Measurements from ENCODE around the gene C1QTNF1.

Gene C1QTNF1

DNA sequence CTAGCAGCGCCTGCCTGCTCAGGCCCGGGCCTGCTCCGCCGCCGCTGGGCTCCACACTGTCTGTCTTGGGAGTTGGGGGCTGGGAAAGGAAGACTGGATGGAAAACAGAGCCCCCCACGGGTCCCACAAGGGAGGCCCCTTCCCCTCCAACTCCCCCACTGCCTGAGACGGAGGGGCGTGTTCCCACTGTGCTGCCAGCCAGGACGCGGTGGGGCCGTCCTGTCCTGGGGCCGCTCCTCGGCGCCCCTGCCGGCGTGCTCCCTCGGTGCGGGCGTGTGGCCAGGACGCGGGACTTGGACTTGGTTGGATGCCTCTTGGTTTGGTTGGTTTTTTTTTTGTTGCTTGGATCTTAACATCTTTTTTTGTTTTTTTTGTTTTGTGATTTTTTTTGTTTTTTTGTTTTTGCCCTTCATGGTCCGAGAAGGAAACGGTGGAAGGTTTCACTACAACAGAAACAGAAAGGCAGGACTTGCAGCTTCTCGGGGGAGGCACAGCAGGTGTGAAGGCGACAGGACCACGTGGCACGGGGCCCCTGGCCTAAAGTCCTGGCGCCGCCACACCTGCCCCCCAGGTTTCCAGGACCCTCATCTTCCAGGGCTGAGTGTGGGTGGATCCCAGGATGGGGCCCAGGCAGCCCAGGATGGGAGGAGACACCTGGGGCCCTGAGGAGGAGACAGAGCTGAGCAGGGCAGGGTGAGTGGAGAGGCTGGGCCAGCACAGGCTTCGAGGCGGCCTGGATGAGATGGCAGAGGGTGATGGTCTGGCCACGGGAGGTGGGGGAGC, 66.7 kb downstream of the C1QTNF1 start:
- DNase-seq (ENCODE audit: low read depth in 1 of 2, low spot score in 1 of 2) = no peak

DNA sequence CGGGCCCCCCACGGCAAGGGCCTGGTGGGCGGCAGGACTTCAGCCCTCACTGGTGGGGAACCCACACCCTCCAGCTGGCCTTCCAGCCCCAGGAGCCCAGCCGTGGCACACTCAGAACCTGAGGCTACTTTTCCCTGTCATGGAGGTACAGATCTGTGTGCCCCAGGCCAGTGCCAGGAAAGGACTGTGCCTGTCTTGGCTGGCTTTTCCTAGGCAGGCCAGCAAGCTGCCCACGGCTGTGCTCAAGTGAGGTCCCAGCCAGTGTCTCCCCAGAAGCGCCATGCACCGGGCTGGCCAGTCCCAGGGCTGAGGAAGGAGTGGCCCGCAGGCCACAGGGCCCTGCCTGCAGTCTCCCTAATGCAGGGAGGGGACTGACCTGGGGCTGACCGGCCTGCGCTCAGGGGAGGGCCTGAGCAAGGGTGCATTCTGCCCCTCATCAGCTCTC, 67.3 kb downstream of the C1QTNF1 start:
- no peak for DNase-seq (ENCODE audit: low read depth in 1 of 2, low spot score in 1 of 2)

DNA sequence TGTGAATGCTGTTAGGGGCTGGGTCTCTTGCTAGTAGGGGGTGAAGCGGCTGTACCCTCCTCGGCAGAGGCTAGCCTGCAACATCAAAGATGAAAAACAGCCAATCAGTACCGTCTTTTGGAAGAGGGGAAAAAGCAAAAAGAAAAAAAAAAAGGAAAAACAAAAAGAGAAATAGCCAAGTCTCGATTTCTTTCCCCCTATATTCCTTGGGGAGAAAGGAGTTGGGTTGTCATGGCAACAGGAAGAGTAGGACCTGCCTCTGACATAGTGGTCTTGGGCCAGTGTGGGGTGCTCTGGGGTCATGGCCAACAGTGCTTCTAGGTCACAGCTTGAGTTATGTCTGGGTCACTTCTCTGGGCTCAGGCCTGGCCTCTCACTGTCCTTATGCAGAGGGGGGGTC, 68.6 kb downstream of the C1QTNF1 start:
- no peak for DNase-seq (ENCODE audit: low read depth in 1 of 2, low spot score in 1 of 2)

DNA sequence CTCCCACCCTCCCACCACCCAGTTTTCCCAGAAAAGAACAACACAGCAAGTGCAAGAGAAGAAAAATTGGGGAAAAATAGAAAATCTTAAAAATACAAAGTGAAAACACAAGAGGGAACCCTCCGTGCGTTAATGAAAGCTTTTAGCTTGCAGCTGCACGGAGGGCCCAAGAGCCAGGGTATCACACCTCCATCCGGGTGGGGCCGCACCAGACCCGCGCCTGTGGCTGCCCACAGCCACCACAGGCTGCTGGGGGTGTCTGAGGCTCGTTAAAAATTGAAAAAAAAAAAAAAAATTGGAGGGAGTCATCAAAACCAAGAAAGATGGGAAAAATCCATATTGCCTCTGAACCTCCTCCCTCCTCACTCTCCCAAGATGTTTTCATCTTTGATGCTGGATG, 69.3 kb downstream of the C1QTNF1 start:
- DNase-seq (ENCODE audit: low read depth in 1 of 2, low spot score in 1 of 2) = no peak

DNA sequence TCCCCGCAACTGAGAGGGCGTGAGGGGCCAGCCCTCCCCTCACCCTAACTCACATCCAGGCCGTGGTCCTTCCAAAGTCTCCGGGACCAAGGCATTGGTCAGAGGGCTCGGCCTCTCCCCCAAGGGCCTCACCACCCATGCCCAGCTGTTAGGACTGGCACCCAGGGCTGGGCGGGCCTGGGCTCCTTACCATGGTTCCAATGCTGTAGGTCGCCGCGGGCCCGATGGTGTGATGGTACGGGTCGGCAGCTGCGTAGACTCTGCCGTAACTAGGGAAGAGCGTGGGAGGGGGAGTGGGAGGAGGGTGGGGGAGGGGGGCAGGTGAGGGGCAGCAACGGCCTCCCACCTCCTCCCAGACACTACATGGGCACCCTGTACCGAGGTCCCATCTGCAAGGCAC, 70.3 kb downstream of the C1QTNF1 start:
- no peak for DNase-seq (ENCODE audit: low read depth in 1 of 2, low spot score in 1 of 2)

DNA sequence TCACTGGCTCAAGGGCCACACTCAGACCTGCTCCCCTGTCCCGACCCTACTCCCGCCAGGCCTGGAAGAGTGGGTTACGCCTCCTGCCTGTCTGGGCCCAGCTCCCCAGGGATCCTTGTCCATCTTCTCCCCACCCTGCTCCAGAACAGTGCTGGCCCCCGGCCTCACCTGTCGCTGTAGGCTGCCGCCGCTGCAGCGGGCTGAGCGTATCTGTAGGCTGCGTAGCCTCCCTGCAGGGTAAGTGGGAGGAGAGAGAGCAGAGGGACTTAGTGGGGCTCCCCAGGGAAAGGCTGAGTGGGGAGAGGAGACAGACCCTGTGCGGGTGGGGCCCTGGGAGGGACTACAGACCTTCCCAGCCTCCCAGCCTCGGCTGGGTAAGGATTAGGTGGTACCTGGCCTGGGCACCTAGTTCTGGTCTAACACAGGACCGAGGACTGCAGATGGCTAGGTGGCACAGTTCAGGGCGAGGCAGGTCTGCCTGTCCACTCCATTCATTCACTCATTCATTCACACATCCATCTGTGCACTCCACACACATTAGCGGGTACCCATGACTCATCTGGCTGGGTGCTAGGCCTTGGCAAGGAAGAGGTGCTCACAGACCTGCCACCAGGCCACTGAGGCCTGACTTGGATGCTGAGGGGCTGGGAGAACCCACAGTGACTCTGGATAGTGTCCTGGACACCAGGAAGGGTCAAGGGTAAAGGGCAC, 71.5 kb downstream of the C1QTNF1 start:
- no peak for DNase-seq (ENCODE audit: low read depth in 1 of 2, low spot score in 1 of 2)

DNA sequence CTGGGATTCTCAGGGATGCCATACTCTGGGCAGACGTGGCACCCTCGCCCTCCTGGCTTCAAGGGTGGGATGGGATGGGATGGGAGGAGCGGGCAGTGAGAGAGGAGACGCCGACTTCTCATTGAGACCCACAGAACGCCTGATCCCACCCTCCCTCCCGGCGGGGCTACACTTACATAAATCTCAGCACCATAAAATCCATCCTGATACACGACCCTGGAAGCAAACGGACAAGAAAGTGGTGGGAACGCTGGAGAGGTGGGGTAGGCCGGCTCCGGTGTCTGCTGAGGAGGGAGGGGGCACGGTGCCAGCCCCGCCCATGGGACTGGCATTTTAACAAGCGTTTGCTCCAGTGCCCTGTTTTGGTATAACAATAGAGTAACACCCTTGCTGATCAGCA, 72.5 kb downstream of the C1QTNF1 start:
- no peak for DNase-seq (ENCODE audit: low read depth in 1 of 2, low spot score in 1 of 2)

DNA sequence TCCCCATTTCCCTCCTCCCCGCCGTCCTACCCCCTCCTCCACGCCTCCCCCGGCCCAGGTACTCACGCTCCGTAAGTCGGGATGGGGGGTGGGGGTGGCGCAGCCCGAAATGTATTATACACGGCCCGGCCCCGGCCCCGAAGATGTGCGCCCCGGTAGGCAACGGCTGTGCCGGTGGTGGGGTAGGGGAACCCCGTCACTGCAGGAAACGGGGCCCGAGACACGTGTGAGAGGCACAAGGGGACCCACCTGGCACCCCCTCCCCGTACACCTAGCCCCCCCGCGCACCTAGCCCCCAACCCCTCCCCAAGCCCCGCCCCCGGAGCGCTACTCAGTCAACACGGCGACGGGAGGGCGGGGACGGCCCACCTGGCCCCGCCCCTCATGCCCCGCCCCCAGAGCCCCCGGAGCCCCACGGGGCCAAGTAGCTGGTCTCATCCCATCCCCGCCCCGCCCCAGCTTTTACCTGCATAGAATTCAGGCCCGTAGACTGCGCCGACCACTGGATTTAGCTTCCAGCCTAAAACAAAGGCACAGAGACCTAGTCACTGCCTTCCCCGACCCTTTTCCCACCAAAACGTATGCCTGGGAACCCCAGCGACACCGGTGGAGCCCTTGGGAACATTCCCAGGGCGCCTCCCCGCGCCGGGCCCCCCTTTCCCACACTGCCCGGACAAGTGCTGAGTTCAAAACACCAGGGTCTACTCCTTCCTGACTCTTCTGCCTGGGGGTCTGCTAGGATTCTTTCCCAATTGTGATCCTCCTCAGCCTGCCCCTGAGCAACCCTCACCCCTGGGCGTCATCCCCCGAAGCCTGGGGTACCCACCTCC, 73.5 kb downstream of the C1QTNF1 start:
- DNase-seq (ENCODE audit: low read depth in 1 of 2, low spot score in 1 of 2) = no peak

DNA sequence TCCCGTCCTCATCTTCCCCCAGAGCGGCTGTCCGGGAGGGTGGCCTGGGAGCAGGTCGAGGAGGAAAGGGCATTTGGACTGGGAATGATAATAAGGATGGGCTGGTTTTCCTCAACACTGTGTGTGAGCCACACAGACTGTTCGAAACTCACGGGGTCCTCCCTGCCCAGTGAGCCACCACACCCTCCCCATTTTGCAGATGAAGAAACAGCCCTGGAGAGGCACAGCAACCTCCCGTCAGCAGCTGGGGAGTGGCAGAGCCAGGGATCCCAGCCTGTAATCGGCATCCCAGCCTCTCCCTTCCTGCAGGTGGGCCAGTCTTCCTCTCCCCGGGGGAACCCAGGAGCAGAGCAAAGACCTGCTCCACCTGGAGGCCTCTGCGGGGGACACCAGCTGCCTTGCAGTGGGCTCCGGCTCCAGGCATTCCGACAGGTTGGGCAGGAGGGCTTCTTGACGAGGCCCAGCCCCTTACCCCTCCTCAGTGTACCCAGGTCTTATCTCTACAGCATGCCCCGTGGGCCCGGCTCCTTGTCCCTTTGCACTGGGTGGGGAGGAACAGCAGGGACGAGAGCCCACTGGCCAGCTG, 74.4 kb downstream of the C1QTNF1 start:
- DNase-seq (ENCODE audit: low read depth in 1 of 2, low spot score in 1 of 2) = no peak
